Measurements from ENCODE around the gene ESF1.

DNA sequence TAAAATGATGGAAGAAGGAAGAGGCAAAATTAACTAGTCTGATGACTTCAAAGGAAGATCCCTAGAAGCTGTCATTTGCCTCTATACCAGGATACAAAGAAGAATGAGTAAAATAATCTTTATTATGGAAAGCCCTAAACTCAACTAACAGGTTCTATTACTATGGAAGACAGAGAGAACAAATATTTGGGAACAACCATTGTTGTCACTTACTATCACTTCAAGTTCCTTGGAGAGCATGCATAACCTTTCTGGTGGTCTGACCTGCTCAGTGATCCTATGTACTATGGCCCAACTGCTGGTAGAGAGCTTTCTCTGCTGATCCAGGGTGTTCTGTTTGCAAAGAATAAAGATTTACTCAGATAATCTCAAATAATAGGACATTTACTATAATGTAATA is 83.2 kb downstream of the ESF1 start:
- TF ChIP-seq, protein P1, sequence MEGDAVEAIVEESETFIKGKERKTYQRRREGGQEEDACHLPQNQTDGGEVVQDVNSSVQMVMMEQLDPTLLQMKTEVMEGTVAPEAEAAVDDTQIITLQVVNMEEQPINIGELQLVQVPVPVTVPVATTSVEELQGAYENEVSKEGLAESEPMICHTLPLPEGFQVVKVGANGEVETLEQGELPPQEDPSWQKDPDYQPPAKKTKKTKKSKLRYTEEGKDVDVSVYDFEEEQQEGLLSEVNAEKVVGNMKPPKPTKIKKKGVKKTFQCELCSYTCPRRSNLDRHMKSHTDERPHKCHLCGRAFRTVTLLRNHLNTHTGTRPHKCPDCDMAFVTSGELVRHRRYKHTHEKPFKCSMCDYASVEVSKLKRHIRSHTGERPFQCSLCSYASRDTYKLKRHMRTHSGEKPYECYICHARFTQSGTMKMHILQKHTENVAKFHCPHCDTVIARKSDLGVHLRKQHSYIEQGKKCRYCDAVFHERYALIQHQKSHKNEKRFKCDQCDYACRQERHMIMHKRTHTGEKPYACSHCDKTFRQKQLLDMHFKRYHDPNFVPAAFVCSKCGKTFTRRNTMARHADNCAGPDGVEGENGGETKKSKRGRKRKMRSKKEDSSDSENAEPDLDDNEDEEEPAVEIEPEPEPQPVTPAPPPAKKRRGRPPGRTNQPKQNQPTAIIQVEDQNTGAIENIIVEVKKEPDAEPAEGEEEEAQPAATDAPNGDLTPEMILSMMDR (IDR thresholded peaks at IDR 0.05): no peak
- TF ChIP-seq EP300 (IDR thresholded peaks at IDR 0.05): no peak
